SK-N-SH (cell line): Measurements from ENCODE around the gene ITGA1.

Experiments
- ELF1 ChIP-seq: IDR thresholded peaks from 2 replicates; pipeline ENCODE4 v1.4.0; 2012
- USF1 ChIP-seq: IDR thresholded peaks from 2 replicates; pipeline ENCODE4 v1.4.0; 2012; ENCODE audit warnings: low read depth, borderline replicate concordance

GRCh38 chr5:52743529-52743928, 44.2 kb upstream of the ITGA1 start:
- TF ChIP-seq ELF1 (no peak), USF1 (no peak)
